KMS-11 (cell line): Measurements from ENCODE around the gene FLG2.

Experiments used
- H2AFZ ChIP-seq: fragments of 200-600 bp; sonication (generic); 2 replicates; pipeline ENCODE4 v1.6.1; 2016; ENCODE audit warnings: antibody characterized with exemption, mixed run types, low read depth
- H3K27ac ChIP-seq: fragments of 200-600 bp; sonication (generic); 2 replicates; pipeline ENCODE4 v1.6.1; 2016; ENCODE audit warnings: mild to moderate bottlenecking, mixed run types
- H3K27me3 ChIP-seq: fragments of 200-600 bp; sonication (generic); 2 replicates; pipeline ENCODE4 v1.6.1; 2017; ENCODE audit warnings: mild to moderate bottlenecking, low read depth, mixed run types, moderate library complexity; ENCODE audit not compliant: insufficient read depth
- H3K36me3 ChIP-seq: fragments of 200-600 bp; sonication (generic); 2 replicates; pipeline ENCODE4 v1.6.1; 2017; ENCODE audit warnings: mild to moderate bottlenecking, mixed run types; ENCODE audit not compliant: insufficient read depth
- H3K4me1 ChIP-seq: fragments of 200-600 bp; sonication (generic); 2 replicates; pipeline ENCODE4 v1.6.1; 2016; ENCODE audit warnings: mild to moderate bottlenecking, low read depth, mixed run types; ENCODE audit not compliant: poor library complexity, severe bottlenecking
- H3K4me2 ChIP-seq: fragments of 200-600 bp; sonication (generic); 2 replicates; pipeline ENCODE4 v1.7.0; 2016; ENCODE audit warnings: mild to moderate bottlenecking, mixed run types
- H3K4me3 ChIP-seq: fragments of 200-600 bp; sonication (generic); IDR thresholded peaks from 2 replicates; pipeline ENCODE4 v1.6.1; 2017; ENCODE audit warnings: low read depth, low read length, mixed read lengths; ENCODE audit not compliant: insufficient read depth
- H3K79me2 ChIP-seq: fragments of 200-600 bp; sonication (generic); 2 replicates; pipeline ENCODE4 v1.6.1; 2016; ENCODE audit warnings: low read depth, mixed run types; ENCODE audit not compliant: insufficient read depth
- H3K9ac ChIP-seq: fragments of 200-600 bp; sonication (generic); 2 replicates; pipeline ENCODE4 v1.6.1; 2016; ENCODE audit warnings: mild to moderate bottlenecking, mixed run types
- H4K20me1 ChIP-seq: fragments of 200-600 bp; sonication (generic); 2 replicates; pipeline ENCODE4 v1.6.1; 2016; ENCODE audit warnings: mild to moderate bottlenecking, mixed run types; ENCODE audit not compliant: insufficient read depth
- CTCF ChIP-seq: fragments of 200-600 bp; sonication (generic); conservative IDR thresholded peaks from 2 replicates; pipeline ENCODE4 v1.6.1; 2017; ENCODE audit warnings: low read depth, mild to moderate bottlenecking, antibody characterized with exemption, low read length, moderate library complexity, mixed read lengths

FLG2 gene

GRCh38 chr1:152394151-152394550 lies 34.3 kb upstream of the FLG2 start:
- no peaks in the 10 kb centered on the region for H4K20me1 ChIP-seq
- no peaks in the 10 kb centered on the region for H3K36me3 ChIP-seq
- TF ChIP-seq CTCF, result no peak
- peak overlapping the region; percentile 1; the same call in 1 of the 2 replicates for H2AFZ ChIP-seq
- H3K79me2 ChIP-seq, result no peaks in the 10 kb centered on the region
- H3K4me2 ChIP-seq, result peak overlapping the region; percentile 80
- H3K27me3 ChIP-seq, result no peaks in the 10 kb centered on the region
- H3K27ac ChIP-seq, result peak overlapping the region; percentile 64
- H3K4me3 ChIP-seq, result no peak overlapping the region
- H3K9ac ChIP-seq, result peak overlapping the region; percentile 10; the same call in 1 of the 2 replicates
- H3K4me1 ChIP-seq, result peaks cover 94% of the 10 kb centered on the region

GRCh38 chr1:152392909-152393308 lies 33.1 kb upstream of the FLG2 start:
- Histone ChIP-seq H3K4me2 (peak overlapping the region; percentile 80), H3K4me3 (peak overlapping the region; percentile 63), H2AFZ (no peak overlapping the region), H4K20me1 (no peaks in the 10 kb centered on the region), H3K9ac (peak overlapping the region; percentile 10; the same call in 1 of the 2 replicates), H3K79me2 (no peaks in the 10 kb centered on the region), H3K27ac (peak overlapping the region; percentile 64), H3K36me3 (no peaks in the 10 kb centered on the region), H3K27me3 (no peaks in the 10 kb centered on the region), H3K4me1 (peaks cover 82% of the 10 kb centered on the region)
- TF ChIP-seq CTCF, result no peak; the same call in 1 of the 2 replicates

- Histone ChIP-seq H3K4me3 (no peak overlapping the region), H3K79me2 (no peaks in the 10 kb centered on the region), H3K36me3 (no peaks in the 10 kb centered on the region), H3K4me2 (no peak overlapping the region), H2AFZ (no peak overlapping the region), H4K20me1 (no peaks in the 10 kb centered on the region), H3K27me3 (no peaks in the 10 kb centered on the region), H3K27ac (no peak overlapping the region), H3K9ac (no peak overlapping the region), H3K4me1 (peaks cover 42% of the 10 kb centered on the region)
- no peak for TF ChIP-seq CTCF
Measured at GRCh38 chr1:152388889-152389288, 29.1 kb upstream of the FLG2 start.

- H3K9ac ChIP-seq, result no peak overlapping the region
- H3K27me3 ChIP-seq, result no peaks in the 10 kb centered on the region
- H3K4me3 ChIP-seq, result no peak overlapping the region
- no peaks in the 10 kb centered on the region for H3K79me2 ChIP-seq
- H3K27ac ChIP-seq, result no peak overlapping the region
- no peaks in the 10 kb centered on the region for H4K20me1 ChIP-seq
- H3K36me3 ChIP-seq, result no peaks in the 10 kb centered on the region
- no peak overlapping the region for H2AFZ ChIP-seq
- TF ChIP-seq CTCF, result no peak
- no peak overlapping the region for H3K4me2 ChIP-seq
- peaks cover 24% of the 10 kb centered on the region for H3K4me1 ChIP-seq
Measured at GRCh38 chr1:152386940-152387339, 27.1 kb upstream of the FLG2 start.
